ENCODE data around the gene KIF20A. TPM values are rescaled to one million over a fixed set of nuclear protein-coding genes. Genes with fewer than 3 reads are reported as not detected.
"Not testable (repeated sequence)": the region's sequence is repeated elsewhere in the genome, so short reads cannot be mapped to it uniquely, and the experiment has no call there.

KIF20A gene
- 10 to 100 TPM; 35.8 to 37.5 TPM for total RNA-seq

- ChIA-PET POLR2A (interaction anchor here (0.5 to 1.1 kb wide), 6 partner anchors 23 to 425 kb away, joined by 3 to 13 read pairs (median 4); no protein-coding TSS in a partner anchor), CTCF (interaction anchor here (0.6 to 2.1 kb wide), 8 partner anchors 10 to 271 kb away, joined by 3 to 8 read pairs (median 4); partner anchors contain the start of genes CDC23, CDC25C and KDM3B)
Measured at GRCh38 chr5:138178516-138179276, at the start of gene KIF20A, which contains the start of gene BRD8. TSS of gene KIF20A (plus strand) at chr5:138179112. CDS start at chr5:138179681, 569 bp downstream. TSS of gene BRD8 (minus strand) at chr5:138178630. CDS start at chr5:138178614, 16 bp downstream.

DNA sequence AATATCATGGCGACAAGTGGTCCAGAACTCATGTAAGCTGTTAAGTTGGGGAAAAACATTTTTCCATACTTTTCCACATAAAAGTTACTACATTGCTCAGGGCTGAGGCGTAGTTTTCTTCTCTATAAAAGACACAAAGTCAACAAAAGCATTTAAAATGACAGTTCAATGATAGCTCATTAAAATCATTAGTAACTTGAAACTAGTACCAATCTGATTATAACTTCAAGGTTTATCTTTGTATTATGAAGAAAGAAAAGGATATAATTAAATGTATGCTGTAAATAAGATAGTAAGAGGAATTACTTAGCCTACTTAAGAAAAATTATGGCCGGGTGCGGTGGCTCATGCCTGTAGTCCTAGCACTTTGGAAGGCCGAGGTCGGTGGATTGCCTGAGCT, 49.6 kb upstream of the KIF20A start:
- POLR2A ChIA-PET, result no interaction called here
- CTCF ChIA-PET, result interaction anchor here (1.0 to 2.0 kb wide), 2 partner anchors 51 to 53 kb away, joined by 3 to 10 read pairs; no protein-coding TSS in a partner anchor

DNA sequence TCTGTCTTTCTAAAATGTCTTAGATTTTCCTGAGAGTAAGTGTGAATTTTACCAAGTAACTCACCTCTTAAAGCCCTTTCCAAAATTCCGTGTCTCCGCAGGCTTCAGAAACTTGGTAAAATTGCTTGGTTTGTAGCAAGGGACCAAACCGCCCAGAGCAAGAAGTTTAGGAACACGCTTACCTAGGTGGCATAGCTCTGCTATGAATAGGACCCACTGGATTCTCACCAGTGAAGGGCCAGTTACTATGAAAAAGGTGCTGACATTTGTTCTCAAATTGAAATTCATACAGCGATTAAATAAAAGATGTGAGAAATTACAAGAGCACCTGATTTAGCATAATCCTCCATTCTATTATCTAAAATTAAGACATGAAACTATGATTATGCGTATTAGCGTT, 46.4 kb upstream of the KIF20A start:
- ChIA-PET POLR2A (no interaction called here), CTCF (interaction anchor here (0.7 to 3.3 kb wide), 7 partner anchors 29 to 351 kb away, joined by 3 to 37 read pairs (median 5); no protein-coding TSS in a partner anchor)

DNA sequence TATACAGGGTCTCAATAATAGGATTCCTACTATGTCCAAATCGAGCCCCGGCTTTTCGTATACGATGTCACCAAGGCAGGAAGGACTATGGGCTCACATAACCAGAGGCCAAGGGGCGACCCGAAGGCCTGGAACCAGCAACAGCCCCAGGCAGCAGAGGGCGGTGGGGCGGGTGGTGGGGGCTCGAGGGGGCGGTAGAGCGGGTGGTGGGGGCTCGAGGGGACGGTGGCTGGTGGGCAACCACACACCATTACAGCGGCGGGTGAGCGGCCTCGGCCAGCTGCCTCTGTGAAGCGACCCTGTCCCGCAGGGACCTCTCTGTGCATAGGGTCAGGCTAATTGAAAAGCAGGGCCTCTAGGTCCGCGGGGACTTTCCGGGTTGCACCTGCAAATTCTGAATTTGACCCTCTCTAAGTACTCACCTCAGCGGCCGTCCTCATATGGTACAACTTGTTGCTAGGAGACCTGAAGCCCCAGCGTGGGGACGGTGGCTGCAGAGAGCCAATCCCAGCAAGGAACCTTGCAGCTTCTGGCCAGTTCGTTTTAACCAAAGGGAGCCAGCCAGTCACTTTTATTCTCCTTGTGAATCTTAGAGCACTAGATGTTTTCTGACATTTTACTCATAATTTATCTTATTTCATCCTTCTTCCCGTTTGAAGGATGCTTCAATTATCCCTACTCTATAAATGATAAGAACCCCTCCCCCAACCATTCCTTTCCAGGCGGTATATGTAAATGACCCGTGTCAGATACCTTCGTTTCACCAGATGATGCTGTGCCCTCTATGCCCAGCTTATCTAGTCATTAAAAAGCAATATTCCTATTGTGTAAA, 39.7 kb upstream of the KIF20A start, which contains the start of gene NME5:
NME5 (minus strand) TSS at position 480 of the 832 bp plus-strand sequence. CDS start 648 bp downstream, outside the sequence.
- ChIA-PET CTCF (interaction anchor here (1.1 kb wide), 1 partner anchor 62 kb away, joined by 4 read pairs; no protein-coding TSS in a partner anchor), POLR2A (no interaction called here)

DNA sequence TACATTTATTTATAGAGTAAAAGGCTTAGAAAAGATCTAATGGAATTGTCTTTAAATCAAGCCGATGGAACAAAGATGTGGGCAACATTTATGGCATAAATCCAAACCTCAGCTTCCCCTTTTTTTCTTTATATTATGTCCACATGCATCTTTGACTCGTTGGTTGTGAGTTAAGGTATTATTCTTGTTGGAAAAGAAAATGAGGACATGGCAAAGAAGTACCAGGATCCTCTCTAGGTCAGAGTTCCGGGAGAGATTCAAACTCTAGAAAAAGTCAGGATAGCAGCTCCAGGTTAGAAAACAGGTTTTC, 39.2 kb upstream of the KIF20A start:
- CTCF ChIA-PET, result interaction anchor here (1.1 kb wide), 1 partner anchor 63 kb away, joined by 4 read pairs; no protein-coding TSS in a partner anchor
- POLR2A ChIA-PET, result no interaction called here

DNA sequence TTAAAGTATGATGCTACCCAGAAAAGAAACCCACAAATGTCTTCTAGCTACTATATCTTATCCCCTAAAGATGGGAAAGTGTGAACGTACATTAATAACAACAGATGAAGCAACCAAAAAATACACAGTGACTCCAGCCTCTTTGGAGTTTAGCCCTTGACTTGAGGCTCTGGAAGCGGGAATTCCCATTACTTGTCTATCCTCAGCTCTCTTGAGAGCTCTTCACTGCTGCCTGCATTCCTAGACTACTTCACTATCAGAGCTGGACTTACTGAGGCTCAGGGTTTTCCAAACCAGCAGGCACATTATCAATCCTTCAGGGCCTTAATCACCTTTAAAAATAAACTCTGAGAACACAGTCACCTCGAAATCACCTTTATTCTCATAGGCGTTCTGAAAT, 38.6 kb upstream of the KIF20A start:
- ChIA-PET POLR2A (no interaction called here), CTCF (no interaction called here)

DNA sequence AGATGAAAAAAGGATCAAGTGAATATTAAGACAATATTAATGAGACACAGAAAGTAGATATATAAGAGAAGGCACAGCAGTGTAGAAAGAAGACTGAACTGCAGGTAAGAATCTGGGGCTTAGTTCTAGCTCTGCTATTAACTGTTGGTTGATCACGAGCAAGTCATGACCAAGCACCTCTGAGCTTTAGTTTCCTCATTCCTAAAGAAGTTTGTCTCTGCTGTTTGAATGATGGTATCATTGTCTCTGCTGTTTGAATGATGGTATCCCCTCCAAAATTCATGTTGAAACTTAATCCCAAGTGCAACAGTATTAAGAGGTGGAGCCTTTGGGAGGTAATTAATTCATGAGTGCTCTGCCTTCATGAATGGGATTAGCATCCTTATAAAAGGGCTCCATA, 37.2 kb upstream of the KIF20A start:
- POLR2A ChIA-PET, result no interaction called here
- CTCF ChIA-PET, result interaction anchor here (1.0 to 1.3 kb wide), 2 partner anchors 8 to 65 kb away, joined by 3 read pairs; no protein-coding TSS in a partner anchor

- POLR2A ChIA-PET, CTCF ChIA-PET: not testable (repeated sequence)
Measured at GRCh38 chr5:138143578-138143977, 35.3 kb upstream of the KIF20A start.

DNA sequence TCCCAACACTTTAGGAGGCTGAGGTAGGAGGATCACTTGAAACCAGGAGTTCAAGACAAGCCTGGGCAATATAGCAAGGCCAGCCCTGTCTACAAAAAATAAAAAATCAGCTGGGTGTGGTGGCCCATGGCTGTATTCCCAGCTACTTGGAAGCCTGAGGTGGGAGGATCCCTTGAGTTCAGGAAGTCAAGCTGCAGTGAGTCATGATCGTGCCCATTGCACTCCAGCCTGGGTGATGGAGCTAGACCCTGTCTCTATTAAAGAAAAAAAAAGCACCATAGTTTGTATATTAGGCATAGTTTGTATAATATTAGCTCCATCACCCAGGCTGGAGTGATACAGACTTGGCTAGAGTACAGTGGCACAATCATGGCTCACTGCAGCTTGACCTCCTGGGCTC, 30.1 kb upstream of the KIF20A start:
- ChIA-PET CTCF (no interaction called here), POLR2A (no interaction called here)

DNA sequence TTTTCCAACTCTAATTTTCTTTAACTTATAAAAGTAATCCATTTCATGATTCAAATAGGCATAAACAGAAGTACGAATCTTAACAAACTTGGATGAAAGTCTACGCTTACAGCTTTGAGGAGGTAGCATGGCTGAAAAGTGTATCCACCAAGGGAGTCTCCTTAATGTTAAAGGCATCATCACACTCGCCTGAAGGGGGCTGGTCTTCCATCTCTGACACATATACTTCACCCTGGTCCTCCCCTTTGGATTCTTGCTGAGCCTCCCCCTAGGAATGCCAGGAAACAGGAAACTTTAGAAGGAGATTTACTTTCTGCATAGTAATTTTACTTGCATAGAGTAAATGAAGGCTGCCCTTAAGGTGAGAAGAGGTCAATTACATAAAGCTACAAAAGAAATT, 29.4 kb upstream of the KIF20A start:
- ChIA-PET CTCF (no interaction called here), POLR2A (no interaction called here)

- CTCF ChIA-PET, POLR2A ChIA-PET: not testable (repeated sequence)
Measured at GRCh38 chr5:138155977-138156376, 22.9 kb upstream of the KIF20A start.

- ChIA-PET CTCF (no interaction called here), POLR2A (no interaction called here)
Measured at GRCh38 chr5:138157626-138158025, 21.3 kb upstream of the KIF20A start.

- CTCF ChIA-PET, result interaction anchor here (0.9 kb wide), 1 partner anchor 65 kb away, joined by 3 read pairs; no protein-coding TSS in a partner anchor
- POLR2A ChIA-PET, result no interaction called here
Measured at GRCh38 chr5:138159666-138160065, 19.2 kb upstream of the KIF20A start.

- CTCF ChIA-PET, result no interaction called here
- POLR2A ChIA-PET, result no interaction called here
Measured at GRCh38 chr5:138160706-138161105, 18.2 kb upstream of the KIF20A start.

- ChIA-PET CTCF (no interaction called here), POLR2A (no interaction called here)
Measured at GRCh38 chr5:138163721-138164120, 15.2 kb upstream of the KIF20A start.

DNA sequence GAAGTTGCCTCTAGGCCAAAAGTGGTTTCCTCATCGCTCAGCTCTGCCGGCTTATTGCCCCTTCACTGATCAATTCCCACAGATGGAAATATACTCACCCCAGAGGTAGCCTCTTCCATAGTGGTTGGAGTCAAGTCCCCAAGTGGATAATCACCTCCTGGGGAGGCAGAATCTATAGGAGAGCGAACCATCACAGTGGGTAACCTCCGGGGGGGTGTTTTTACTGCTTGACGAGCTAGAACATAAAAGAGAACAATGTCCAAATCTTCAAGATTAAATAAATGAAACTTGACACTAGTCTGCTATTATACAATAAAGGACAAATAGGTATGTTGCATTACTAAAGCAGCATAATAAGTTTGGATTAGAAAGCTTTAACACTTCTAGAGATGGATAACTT, 9.8 kb upstream of the KIF20A start:
- ChIA-PET CTCF (interaction anchor here (0.7 kb wide), 1 partner anchor 92 kb away, joined by 3 read pairs; no protein-coding TSS in a partner anchor), POLR2A (no interaction called here)

GRCh38 chr5:138170299-138170698, 8.6 kb upstream of the KIF20A start:
- ChIA-PET CTCF (no interaction called here), POLR2A (no interaction called here)

GRCh38 chr5:138177941-138178515, 884 bp upstream of the KIF20A start:
- CTCF ChIA-PET, result interaction anchor here (0.6 to 2.1 kb wide), 3 partner anchors 36 to 176 kb away, joined by 3 to 8 read pairs (median 3); partner anchors contain the start of genes CDC23 and KDM3B
- POLR2A ChIA-PET, result no interaction called here

GRCh38 chr5:138179277-138179857, 455 bp downstream of the KIF20A start:
- ChIA-PET CTCF (interaction anchor here (0.8 to 1.4 kb wide), 7 partner anchors 10 to 270 kb away, joined by 3 to 6 read pairs (median 4); partner anchors contain the start of genes CDC25C and KDM3B), POLR2A (interaction anchor here (0.5 to 1.1 kb wide), 5 partner anchors 22 to 426 kb away, joined by 3 to 13 read pairs (median 4); no protein-coding TSS in a partner anchor)

All from activated CD8-positive, alpha-beta memory T cell treated with anti-CD3 and anti-CD28 coated beads for 36 hours (primary cell).